Activated CD4-positive, alpha-beta T cell treated with anti-CD3 and anti-CD28 coated beads for 24 hours (primary cell): ENCODE data around the gene CMC1.
"Not testable (repeated sequence)": the region's sequence is repeated elsewhere in the genome, so short reads cannot be mapped to it uniquely, and the experiment has no call there.

Experiments
- DNase-seq, 2 donors: peaks; one replicate each; pipeline ENCODE4 v3.0.0-alpha.2; 2020; ENCODE audit warnings: low read depth in 2 of 2

CMC1 gene

GRCh38 chr3:28244491-28244890, 3.1 kb downstream of the CMC1 start:
- no peak for DNase-seq

DNA sequence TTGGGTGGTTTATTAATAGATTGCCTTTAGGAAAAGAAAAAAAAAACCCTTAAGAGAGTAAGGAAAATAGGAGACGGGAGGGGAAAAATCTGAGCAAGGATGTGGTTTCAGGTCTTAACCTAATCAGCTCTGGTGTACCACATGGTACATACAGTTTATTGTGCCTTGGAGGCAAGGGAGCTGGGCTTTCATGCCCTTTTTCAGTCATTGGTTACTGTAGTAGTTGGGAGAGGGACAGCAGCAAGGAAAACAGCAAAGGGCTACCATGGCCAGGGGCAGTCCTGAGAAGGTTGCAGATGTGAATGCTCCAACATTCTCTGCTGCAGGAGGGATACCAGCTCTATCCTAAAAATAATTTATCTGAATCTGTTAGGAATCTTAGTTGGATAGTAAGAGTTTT, 5.9 kb downstream of the CMC1 start:
- no peak for DNase-seq

DNA sequence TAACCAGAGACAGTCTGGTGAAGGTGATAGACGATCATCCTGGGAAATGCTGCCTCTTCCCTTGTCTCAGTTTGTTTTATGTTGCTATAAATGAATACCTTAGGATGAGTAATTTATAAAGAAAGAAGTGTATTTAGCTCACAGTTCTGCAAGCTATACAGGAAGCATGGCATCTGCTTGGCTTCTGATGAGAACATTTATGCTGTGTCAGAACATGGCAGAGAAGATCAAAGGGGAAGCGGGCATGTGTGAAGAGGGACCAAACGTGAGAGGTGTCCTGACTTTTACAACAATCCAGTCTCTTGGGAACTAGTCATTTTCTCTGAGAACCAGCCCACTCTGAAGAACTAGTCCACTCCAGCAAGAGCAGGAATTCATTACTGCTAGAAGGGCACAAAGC, 9.6 kb downstream of the CMC1 start:
- DNase-seq = no peak

- no peak for DNase-seq
These were observed 10.6 kb downstream of the CMC1 start for GRCh38 chr3:28252001-28252431.

DNA sequence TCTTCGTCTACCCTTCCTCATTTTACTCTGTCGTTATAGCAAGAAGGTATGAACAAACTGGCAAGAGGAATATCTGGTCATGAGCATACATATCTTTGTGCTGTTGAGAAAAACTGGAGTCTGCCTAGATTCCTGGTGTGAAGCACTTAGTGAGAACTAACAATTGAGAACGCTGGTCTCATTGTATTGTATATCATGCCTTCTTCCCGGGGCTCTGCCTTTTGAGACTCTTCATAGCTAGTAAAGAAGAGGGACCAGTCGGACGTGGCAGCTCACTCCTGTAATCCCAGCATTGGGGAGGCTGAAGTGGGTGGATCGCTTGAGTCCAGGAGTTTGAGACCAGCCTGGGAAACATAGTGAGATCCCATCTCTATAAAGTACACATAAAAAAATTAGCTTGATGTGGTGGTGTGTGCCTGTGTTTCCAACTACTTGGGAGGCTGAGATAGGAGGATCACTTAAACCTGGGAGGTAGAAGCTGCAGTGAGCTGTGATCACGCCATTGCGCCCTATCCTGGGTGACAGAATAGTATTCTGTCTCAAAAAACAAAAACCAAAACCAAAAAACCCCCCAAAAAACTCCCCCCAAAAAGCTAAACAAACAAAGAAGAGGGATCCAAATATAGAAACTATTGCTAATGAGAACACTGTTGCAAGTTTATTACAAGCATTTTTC, 11.8 kb downstream of the CMC1 start:
- DNase-seq = no peak

GRCh38 chr3:28262001-28262400, 20.6 kb downstream of the CMC1 start:
- no peak for DNase-seq

- DNase-seq = no peak
These were observed 24.2 kb downstream of the CMC1 start for GRCh38 chr3:28265641-28266040.

- no peak for DNase-seq
These were observed 26.8 kb downstream of the CMC1 start for GRCh38 chr3:28267984-28268849.

DNA sequence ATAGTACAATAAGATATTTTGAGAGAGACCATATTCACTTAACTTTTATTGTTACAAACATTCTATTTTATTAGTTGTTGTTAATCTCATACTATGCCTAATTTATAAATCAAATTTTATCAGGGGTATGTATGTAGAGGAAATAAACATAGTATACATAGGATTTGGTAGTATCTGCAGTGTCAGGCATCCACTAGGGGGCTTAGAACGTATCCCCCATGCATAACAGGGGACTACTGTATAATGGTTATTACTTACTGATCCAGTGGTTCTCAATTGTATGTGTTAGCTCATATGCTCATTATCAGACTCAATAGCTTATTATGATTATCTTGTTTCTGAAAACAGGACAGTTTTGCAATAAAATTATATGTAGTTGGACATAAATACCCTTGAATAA, 27.6 kb downstream of the CMC1 start:
- no peak for DNase-seq

DNA sequence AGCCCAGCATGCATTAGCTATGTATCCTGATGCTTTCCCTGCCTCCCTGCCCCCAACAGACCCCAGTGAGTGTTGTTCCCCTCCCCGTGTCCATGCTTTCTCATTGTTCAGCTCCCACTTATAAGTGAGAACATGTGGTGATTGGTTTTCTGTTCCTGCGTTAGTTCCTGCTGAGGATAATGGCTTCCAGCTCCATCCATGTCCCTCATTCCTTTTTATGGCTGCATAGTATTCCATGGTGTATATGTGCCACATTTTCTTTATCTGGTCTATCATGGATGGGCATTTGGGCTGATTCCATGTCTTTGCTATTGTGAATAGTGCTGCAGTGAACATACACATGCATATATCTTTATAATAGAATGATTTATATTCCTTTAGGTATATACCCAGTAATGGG, 28.5 kb downstream of the CMC1 start:
- DNase-seq = not testable (repeated sequence)

GRCh38 chr3:28273837-28274236, 32.4 kb downstream of the CMC1 start:
- DNase-seq = no peak

- DNase-seq = no peak
These were observed 37.5 kb downstream of the CMC1 start for GRCh38 chr3:28278918-28279317.

- no peak for DNase-seq
These were observed 38.4 kb downstream of the CMC1 start for GRCh38 chr3:28279770-28280169.

- DNase-seq = no peak
These were observed 39.4 kb downstream of the CMC1 start for GRCh38 chr3:28280781-28281180.

- no peak for DNase-seq
These were observed 45.2 kb downstream of the CMC1 start for GRCh38 chr3:28286595-28286994.

DNA sequence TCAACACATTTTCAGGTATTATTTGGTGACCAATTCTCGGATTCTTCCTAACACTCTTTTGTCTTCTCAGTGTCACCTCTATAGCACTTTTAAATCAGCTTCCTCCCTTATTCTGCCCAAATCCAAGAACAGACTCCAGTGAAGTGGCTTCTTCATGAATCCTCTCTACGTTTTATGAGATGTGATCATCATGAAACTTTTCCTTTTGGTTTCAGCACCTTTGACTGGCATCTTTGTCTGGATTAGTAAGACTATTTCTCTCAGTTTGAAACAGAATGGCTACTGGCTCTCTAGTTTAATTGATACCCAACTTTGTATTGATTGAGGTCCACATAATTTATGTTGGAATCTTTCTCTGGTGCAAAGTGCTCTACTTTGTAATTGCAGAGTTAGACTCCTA, 45.6 kb downstream of the CMC1 start:
- no peak for DNase-seq

DNA sequence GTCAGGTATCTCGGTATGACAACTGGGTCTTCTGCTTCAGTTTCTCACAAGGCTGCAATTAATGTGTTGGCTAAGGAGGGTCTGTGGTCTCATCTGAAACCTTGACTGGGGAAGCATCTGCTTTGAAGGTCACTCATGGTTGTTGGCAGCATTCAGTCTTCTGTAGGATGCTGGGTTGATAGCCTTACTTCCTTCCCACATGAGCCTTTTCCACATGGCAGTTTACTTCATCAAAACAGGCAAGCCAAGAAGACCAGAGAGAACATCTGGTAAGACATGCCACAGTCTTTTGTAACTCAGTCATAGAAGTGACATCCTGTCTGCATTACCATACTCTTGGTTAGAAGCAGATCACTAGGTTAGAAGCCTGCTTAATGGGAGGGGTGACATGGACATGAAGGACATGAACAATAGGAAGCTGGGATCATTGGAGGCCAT, 49.5 kb downstream of the CMC1 start:
- no peak for DNase-seq

DNA sequence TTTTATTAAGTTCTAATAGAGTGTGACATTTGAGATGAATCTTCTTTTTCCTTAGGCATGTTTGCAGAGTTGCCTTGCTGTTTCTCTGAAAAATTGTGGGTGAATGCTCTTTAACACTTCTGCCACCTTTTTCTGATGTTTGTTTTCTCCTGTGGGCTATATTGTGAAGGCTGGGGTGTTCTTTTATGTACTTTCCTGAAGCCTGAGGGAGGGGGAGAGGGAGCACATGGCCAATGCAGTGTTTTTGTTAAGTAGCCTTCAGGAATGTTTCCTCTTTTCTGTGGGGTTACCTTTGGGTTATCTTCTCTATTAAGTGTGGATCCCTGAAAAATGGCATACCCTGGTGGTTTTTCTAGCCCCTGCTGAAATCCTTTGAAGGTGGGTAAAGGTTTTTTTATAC, 50.2 kb downstream of the CMC1 start:
- no peak for DNase-seq

- no peak for DNase-seq
These were observed 51.2 kb downstream of the CMC1 start for GRCh38 chr3:28292622-28293021.

DNA sequence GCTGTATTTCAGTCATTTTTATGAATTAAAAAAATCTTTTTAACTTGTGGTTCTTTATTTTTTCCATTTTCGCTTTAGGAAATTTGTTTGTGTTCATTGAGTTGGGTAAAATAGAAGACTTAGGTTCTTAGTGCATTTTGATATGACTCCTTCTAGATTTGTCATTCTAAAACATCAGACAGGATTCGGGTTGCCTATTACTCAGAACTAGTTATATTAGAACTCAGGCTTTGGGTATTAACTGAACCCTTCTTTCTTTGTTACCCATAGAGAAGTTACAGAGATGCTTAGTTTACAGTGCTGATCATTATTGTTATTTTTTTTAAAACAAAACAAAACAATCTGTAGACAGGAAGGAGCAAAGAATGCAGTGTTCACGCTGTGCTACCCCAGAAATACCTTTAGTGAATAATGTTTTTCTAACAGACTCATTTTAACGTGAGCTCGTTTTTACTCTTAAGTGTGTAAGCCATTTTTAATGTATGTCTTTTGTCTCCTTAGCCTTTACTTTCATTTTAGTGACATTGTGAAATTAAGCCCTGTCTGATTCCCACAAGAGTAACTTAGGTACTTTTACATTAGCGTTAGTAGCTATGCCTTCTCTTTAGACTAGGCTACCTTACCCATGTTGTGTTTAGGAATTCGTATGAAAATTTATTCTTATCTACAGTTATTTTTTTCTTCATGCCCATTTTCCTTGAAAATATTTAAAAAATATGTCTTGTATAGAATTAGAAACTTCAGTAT, 53.4 kb downstream of the CMC1 start:
- DNase-seq = no peak

- no peak for DNase-seq
These were observed 54.6 kb downstream of the CMC1 start for GRCh38 chr3:28295898-28296490.

DNA sequence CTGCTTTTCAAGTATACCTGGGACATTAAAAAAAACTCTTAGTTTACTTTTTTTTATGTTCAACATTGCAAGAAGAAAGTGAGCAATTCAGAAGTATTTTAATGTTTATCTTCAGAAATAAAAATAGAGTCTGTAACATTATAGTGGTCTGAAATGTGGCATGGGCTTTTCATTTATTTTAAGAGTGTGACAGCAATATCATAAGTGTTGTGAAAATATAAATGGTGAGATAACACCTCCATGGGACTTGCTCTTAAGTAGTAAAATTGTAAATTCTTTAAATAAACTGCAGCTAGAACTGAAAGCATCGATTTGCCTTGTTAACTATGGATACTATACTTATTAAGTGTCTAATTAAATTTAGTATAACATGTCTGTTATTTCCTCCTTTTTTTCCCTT, 58.3 kb downstream of the CMC1 start:
- DNase-seq = no peak
